Measurements from ENCODE around the gene CCM2. TPM values are rescaled to one million over a fixed set of nuclear protein-coding genes. Genes with fewer than 3 reads are reported as not detected.

CCM2 gene
- polyA plus RNA-seq, 1 donor from 2014 or later, result 25.8 TPM

- Histone ChIP-seq H3K4me3 (ENCODE audit: low read length) (no peak overlapping the region), H4K20me1 (ENCODE audit: insufficient read depth) (no peaks in the 10 kb centered on the region), H3K36me3 (ENCODE audit: insufficient read depth, low read length) (peaks cover 7% of the 10 kb centered on the region), H3K27me3 (ENCODE audit: insufficient read depth, low read depth, low read length) (no peaks in the 10 kb centered on the region), H3F3A (ENCODE audit: insufficient read depth, low read length, poor library complexity, severe bottlenecking) (no peaks in the 10 kb centered on the region), H3K4me2 (ENCODE audit: low read length) (no peak overlapping the region), H2AFZ (ENCODE audit: low read depth, low read length) (no peak overlapping the region), H3K27ac (ENCODE audit: low read length) (no peak overlapping the region), H3K9ac (ENCODE audit: low read length) (no peak overlapping the region), H3K79me2 (replicated peaks; ENCODE audit: insufficient read depth, low read length) (peaks cover 17% of the 10 kb centered on the region), H3K9me3 (ENCODE audit: low read length) (no peaks in the 10 kb centered on the region), H3K9me2 (ENCODE audit: insufficient read depth, low read length) (no peaks in the 10 kb centered on the region)
- TF ChIP-seq MXI1 (conservative IDR thresholded peaks at IDR 0.05; ENCODE audit: poor library complexity, severe bottlenecking) (no peak), TAF1 (IDR thresholded peaks at IDR 0.05; ENCODE audit: low read depth) (no peak), RAD21 (conservative IDR thresholded peaks at IDR 0.05) (no peak), REST (IDR thresholded peaks at IDR 0.05; ENCODE audit: borderline replicate concordance) (no peak), EP300 (conservative IDR thresholded peaks at IDR 0.05; ENCODE audit: poor library complexity, severe bottlenecking) (no peak), EZH2 (IDR thresholded peaks at IDR 0.05; ENCODE audit: borderline replicate concordance, insufficient read depth, low read length, poor library complexity, severe bottlenecking) (no peak), POLR2AphosphoS5 (IDR thresholded peaks at IDR 0.05) (no peak), SMC3 (conservative IDR thresholded peaks at IDR 0.05; ENCODE audit: poor library complexity) (no peak)
- TF ChIP-seq, protein P1, sequence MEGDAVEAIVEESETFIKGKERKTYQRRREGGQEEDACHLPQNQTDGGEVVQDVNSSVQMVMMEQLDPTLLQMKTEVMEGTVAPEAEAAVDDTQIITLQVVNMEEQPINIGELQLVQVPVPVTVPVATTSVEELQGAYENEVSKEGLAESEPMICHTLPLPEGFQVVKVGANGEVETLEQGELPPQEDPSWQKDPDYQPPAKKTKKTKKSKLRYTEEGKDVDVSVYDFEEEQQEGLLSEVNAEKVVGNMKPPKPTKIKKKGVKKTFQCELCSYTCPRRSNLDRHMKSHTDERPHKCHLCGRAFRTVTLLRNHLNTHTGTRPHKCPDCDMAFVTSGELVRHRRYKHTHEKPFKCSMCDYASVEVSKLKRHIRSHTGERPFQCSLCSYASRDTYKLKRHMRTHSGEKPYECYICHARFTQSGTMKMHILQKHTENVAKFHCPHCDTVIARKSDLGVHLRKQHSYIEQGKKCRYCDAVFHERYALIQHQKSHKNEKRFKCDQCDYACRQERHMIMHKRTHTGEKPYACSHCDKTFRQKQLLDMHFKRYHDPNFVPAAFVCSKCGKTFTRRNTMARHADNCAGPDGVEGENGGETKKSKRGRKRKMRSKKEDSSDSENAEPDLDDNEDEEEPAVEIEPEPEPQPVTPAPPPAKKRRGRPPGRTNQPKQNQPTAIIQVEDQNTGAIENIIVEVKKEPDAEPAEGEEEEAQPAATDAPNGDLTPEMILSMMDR (IDR thresholded peaks at IDR 0.05; ENCODE audit: poor library complexity, severe bottlenecking), result no peak
Observed at GRCh38 chr7:45103958-45104843, 104.2 kb downstream of the CCM2 start.

GRCh38 chr7:45104844-45105587 lies 105.0 kb downstream of the CCM2 start:
- Histone ChIP-seq H3K4me2 (ENCODE audit: low read length) (no peak overlapping the region), H2AFZ (ENCODE audit: low read depth, low read length) (no peak overlapping the region), H3K27me3 (ENCODE audit: insufficient read depth, low read depth, low read length) (no peaks in the 10 kb centered on the region), H3K9ac (ENCODE audit: low read length) (no peak overlapping the region), H3K27ac (ENCODE audit: low read length) (no peak overlapping the region), H3K9me2 (ENCODE audit: insufficient read depth, low read length) (no peaks in the 10 kb centered on the region), H3K9me3 (ENCODE audit: low read length) (no peaks in the 10 kb centered on the region), H3K36me3 (ENCODE audit: insufficient read depth, low read length) (peaks cover 7% of the 10 kb centered on the region), H3K79me2 (replicated peaks; ENCODE audit: insufficient read depth, low read length) (peaks cover 20% of the 10 kb centered on the region), H4K20me1 (ENCODE audit: insufficient read depth) (no peaks in the 10 kb centered on the region), H3F3A (ENCODE audit: insufficient read depth, low read length, poor library complexity, severe bottlenecking) (no peaks in the 10 kb centered on the region), H3K4me3 (ENCODE audit: low read length) (no peak overlapping the region)
- no peak for TF ChIP-seq POLR2AphosphoS5 (IDR thresholded peaks at IDR 0.05)
- TF ChIP-seq MXI1 (conservative IDR thresholded peaks at IDR 0.05; ENCODE audit: poor library complexity, severe bottlenecking), result no peak
- no peak for TF ChIP-seq EZH2 (IDR thresholded peaks at IDR 0.05; ENCODE audit: borderline replicate concordance, insufficient read depth, low read length, poor library complexity, severe bottlenecking)
- TF ChIP-seq SMC3 (conservative IDR thresholded peaks at IDR 0.05; ENCODE audit: poor library complexity), result no peak
- no peak for TF ChIP-seq RAD21 (conservative IDR thresholded peaks at IDR 0.05)
- no peak for TF ChIP-seq REST (IDR thresholded peaks at IDR 0.05; ENCODE audit: borderline replicate concordance)
- TF ChIP-seq TAF1 (IDR thresholded peaks at IDR 0.05; ENCODE audit: low read depth), result no peak
- no peak for TF ChIP-seq EP300 (conservative IDR thresholded peaks at IDR 0.05; ENCODE audit: poor library complexity, severe bottlenecking)
- TF ChIP-seq, protein P1 (IDR thresholded peaks at IDR 0.05; ENCODE audit: poor library complexity, severe bottlenecking), result no peak
